Fibroblast of lung (primary cell): Measurements from ENCODE around the gene ROMO1. TPM values are rescaled to one million over a fixed set of nuclear protein-coding genes. Genes with fewer than 3 reads are reported as not detected.
A peak's percentile ranks its signal among the peaks of the same experiment; 100 is the strongest.

Source experiments
- DNase-seq, 2 donors: peaks; one replicate each; pipeline versions ENCODE4 v3.0.0 to v3.0.0-alpha.2; 2010; ENCODE audit warnings: low read depth in 2 of 2
- H2AFZ ChIP-seq: 2 replicates; pipeline ENCODE4 v1.5.1; 2012; ENCODE audit warnings: low read length, control low read depth, inconsistent platforms
- H3K27ac ChIP-seq: 2 replicates; pipeline ENCODE4 v1.5.1; 2011; ENCODE audit warnings: low read length, control low read depth; ENCODE audit not compliant: insufficient read depth
- H3K27me3 ChIP-seq: 2 replicates; pipeline ENCODE4 v1.5.1; 2011; ENCODE audit warnings: mild to moderate bottlenecking, low read length; ENCODE audit not compliant: control insufficient read depth, insufficient read depth
- H3K36me3 ChIP-seq: 2 replicates; pipeline ENCODE4 v1.5.1; 2011; ENCODE audit warnings: low read length; ENCODE audit not compliant: control insufficient read depth, insufficient read depth
- H3K4me1 ChIP-seq: 2 replicates; pipeline ENCODE4 v1.5.1; 2011; ENCODE audit warnings: low read length; ENCODE audit not compliant: control insufficient read depth, insufficient read depth; ENCODE audit errors: extremely low read depth
- H3K4me2 ChIP-seq: 2 replicates; pipeline ENCODE4 v1.5.1; 2011; ENCODE audit warnings: low read length, control low read depth; ENCODE audit not compliant: insufficient read depth; ENCODE audit errors: extremely low read depth
- H3K4me3 ChIP-seq, 4 experiments: fragments of 200-600 bp in 1 of 4; sonication (generic) in 1 of 4; replicated peaks in 1 of 4; 2 replicates each; pipeline ENCODE4 v1.5.1; 2011 to 2016; ENCODE audit warnings: low read length in 4 of 4, low read depth in 3 of 4, mild to moderate bottlenecking in 3 of 4, control low read depth in 2 of 4, inconsistent platforms in 1 of 4, mixed read lengths in 1 of 4; ENCODE audit not compliant: insufficient read depth in 1 of 4; ENCODE audit errors: control extremely low read depth in 1 of 4
- H3K79me2 ChIP-seq: 2 replicates; pipeline ENCODE4 v1.5.1; 2012; ENCODE audit warnings: mild to moderate bottlenecking, low read length, inconsistent platforms; ENCODE audit not compliant: control insufficient read depth, insufficient read depth
- H3K9ac ChIP-seq: 2 replicates; pipeline ENCODE4 v1.5.1; 2011; ENCODE audit warnings: mild to moderate bottlenecking, low read length, control low read depth; ENCODE audit not compliant: insufficient read depth
- H3K9me3 ChIP-seq: 2 replicates; pipeline ENCODE4 v1.5.1; 2012; ENCODE audit warnings: low read depth, low read length; ENCODE audit not compliant: control insufficient read depth, insufficient read depth
- H4K20me1 ChIP-seq: 2 replicates; pipeline ENCODE4 v1.5.1; 2011; ENCODE audit warnings: low read length; ENCODE audit not compliant: control insufficient read depth, insufficient read depth; ENCODE audit errors: extremely low read depth
- EZH2 ChIP-seq: IDR thresholded peaks from 2 replicates; pipeline ENCODE4 v1.5.1; 2012; ENCODE audit warnings: low read length, control low read depth, mild to moderate bottlenecking; ENCODE audit errors: missing control alignments
- polyA plus RNA-seq, 2 donors: library from polyadenylated mRNA; depleted of rRNA in 1 of 2; stranded (reverse) in 1 of 2; unstranded in 1 of 2; fragments of >200 nt; gene quantifications; 2 replicates each; pipeline ENCODE4 v1.2.1, GENCODE V29; 2011 to 2012; ENCODE audit warnings: missing spikeins in 1 of 2
- total RNA-seq: library from RNA; depleted of rRNA; stranded (reverse); fragments of >200 nt; gene quantifications from 2 replicates; pipeline ENCODE4 v1.2.1, GENCODE V29; 2014
- TF ChIP-seq, protein P1 (sequence below), 2 donors: IDR thresholded peaks in 1 of 2; conservative IDR thresholded peaks in 1 of 2; 1 replicate in 1 of 2; 2 replicates in 1 of 2; pipeline ENCODE4 v1.5.1; 2011 to 2012; ENCODE audit warnings: low read length in 2 of 2, control low read depth in 1 of 2, inconsistent platforms in 1 of 2, low read depth in 1 of 2, mild to moderate bottlenecking in 1 of 2

Gene ROMO1
- total and polyA plus RNA-seq, 2 donors (not counting 1 experiment from before 2014, with no cell fraction given), result 205 to 239 TPM

DNA sequence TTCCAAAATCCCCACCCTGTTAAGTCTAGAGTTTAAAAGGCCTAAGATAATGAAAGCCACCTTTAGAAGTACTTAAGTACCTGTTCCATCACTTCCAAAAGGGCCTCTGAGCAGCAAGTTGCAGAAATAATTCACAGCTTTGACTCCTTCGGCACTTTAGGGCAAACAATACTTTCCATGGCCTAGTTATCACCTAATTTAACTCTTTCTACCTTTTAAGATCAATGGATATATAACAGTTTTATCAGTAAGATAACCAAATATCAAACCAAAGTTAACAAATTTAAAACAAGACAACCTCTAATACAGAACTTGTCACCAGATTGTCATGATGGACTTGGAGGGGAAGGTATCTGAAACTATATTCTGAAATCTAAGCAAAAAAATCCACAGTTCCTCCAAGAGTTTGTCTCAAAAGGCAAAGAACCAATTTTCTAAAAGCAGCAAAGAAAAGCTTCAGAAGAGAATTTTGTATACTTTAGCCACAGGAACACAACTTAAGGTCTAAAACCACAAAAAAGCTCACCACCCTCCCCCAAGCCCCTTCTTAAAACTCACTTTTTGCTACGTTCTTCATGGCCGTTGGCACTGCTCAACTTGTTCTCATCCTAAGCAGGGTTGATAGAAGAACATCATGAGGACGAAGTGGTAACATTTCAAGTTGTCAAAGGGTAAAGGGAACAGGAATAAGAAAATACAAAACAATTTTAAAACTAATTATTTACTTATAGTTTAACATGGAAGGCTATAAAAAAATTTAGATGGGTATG lies 39.4 kb downstream of the ROMO1 start:
- peaks cover 7% of the 10 kb centered on the region for H3K4me1 ChIP-seq
- TF ChIP-seq, protein P1, sequence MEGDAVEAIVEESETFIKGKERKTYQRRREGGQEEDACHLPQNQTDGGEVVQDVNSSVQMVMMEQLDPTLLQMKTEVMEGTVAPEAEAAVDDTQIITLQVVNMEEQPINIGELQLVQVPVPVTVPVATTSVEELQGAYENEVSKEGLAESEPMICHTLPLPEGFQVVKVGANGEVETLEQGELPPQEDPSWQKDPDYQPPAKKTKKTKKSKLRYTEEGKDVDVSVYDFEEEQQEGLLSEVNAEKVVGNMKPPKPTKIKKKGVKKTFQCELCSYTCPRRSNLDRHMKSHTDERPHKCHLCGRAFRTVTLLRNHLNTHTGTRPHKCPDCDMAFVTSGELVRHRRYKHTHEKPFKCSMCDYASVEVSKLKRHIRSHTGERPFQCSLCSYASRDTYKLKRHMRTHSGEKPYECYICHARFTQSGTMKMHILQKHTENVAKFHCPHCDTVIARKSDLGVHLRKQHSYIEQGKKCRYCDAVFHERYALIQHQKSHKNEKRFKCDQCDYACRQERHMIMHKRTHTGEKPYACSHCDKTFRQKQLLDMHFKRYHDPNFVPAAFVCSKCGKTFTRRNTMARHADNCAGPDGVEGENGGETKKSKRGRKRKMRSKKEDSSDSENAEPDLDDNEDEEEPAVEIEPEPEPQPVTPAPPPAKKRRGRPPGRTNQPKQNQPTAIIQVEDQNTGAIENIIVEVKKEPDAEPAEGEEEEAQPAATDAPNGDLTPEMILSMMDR (conservative IDR thresholded peaks at IDR 0.05 in 1 of 2, IDR thresholded peaks at IDR 0.05 in 1 of 2; ENCODE audit: low read depth in 1 of 2, low read length in 2 of 2), result no peak
- no peak for TF ChIP-seq EZH2
- peaks cover 10% of the 10 kb centered on the region for H4K20me1 ChIP-seq
- no peak overlapping the region for H3K9ac ChIP-seq
- peaks cover 88% of the 10 kb centered on the region for H3K79me2 ChIP-seq
- peak overlapping the region in 2 of 4 experiments; percentile 32 to 46 for H3K4me3 ChIP-seq
- H3K36me3 ChIP-seq, result peaks cover 18% of the 10 kb centered on the region
- no peaks in the 10 kb centered on the region for H3K9me3 ChIP-seq
- no peaks in the 10 kb centered on the region for H3K27me3 ChIP-seq
- no peak overlapping the region for H2AFZ ChIP-seq
- peak overlapping the region; percentile 98 for H3K4me2 ChIP-seq
- no peak overlapping the region for H3K27ac ChIP-seq
- no peak for DNase-seq

DNA sequence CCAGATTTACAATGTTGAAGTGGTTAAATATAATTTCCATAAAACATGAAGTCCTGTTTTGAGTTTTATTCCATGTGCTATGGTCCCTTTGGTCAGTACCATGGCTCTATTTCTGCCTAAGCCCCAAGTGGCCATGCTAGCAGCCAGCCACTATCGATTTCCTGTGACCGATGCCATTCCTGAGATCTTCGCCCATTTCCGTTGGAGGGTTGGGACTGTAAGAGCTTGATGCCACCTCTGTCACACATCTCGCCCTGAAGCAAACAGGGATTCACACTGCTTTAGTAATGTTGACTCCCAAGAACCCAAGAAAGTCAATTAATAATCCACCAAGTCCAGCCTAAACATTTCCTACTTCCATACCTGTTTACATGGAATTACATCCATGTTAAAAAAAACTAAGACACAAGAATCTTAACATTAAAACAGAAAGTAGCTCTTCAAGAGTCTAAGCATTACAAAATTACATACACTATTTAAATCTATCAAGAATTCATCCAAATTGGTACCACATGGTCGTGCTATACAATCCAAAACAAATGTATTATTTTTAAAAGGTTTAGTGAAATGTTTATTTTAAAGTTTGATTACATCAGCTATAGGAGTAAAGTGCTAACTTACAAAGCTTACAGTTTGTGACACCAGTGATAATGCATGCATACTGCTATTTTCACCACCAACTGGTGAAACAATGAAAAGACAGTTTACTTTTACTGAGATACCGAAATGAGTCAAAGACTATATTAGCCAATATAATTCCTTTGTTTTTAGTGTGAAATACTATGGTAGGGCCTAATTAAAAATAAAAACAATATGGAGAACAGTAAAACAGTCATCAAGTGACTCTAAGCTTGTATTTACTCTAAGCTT lies 40.3 kb downstream of the ROMO1 start:
- Histone ChIP-seq H3K36me3 (peaks cover 16% of the 10 kb centered on the region), H4K20me1 (peaks cover 10% of the 10 kb centered on the region), H3K27me3 (no peaks in the 10 kb centered on the region), H3K79me2 (peaks cover 78% of the 10 kb centered on the region), H3K4me2 (peak overlapping the region; percentile 98), H3K4me3 (peak overlapping the region; percentile 93 to 97 (median 96)), H3K27ac (no peak overlapping the region), H3K9me3 (no peaks in the 10 kb centered on the region), H3K9ac (no peak overlapping the region), H2AFZ (no peak overlapping the region), H3K4me1 (peaks cover 7% of the 10 kb centered on the region)
- TF ChIP-seq, protein P1 (conservative IDR thresholded peaks at IDR 0.05 in 1 of 2, IDR thresholded peaks at IDR 0.05 in 1 of 2; ENCODE audit: low read depth in 1 of 2, low read length in 2 of 2), result peak in 1 of 2 donors; percentile 39
- TF ChIP-seq EZH2, result no peak
- peak; percentile 26 to 53 for DNase-seq
